Breast epithelium (tissue), 4 donors: ENCODE measurements around the gene POC1A. TPM values are rescaled to one million over a fixed set of nuclear protein-coding genes. Genes with fewer than 3 reads are reported as not detected.
A peak's percentile ranks its signal among the peaks of the same experiment; 100 is the strongest.

ENCODE experiments used
- DNase-seq, 2 donors: peaks; one replicate each; pipeline ENCODE4 v3.0.0-alpha.2; 2019; ENCODE audit warnings: low spot score in 2 of 2
- H3K27ac ChIP-seq, 2 donors: fragments of 200-600 bp; sonication (generic) in 1 of 2; one replicate each; pipeline ENCODE4 v1.5.1; 2016 to 2019; ENCODE audit warnings: mild to moderate bottlenecking in 1 of 2
- H3K27me3 ChIP-seq, 2 donors: fragments of 200-600 bp; sonication (generic) in 1 of 2; one replicate each; pipeline versions ENCODE4 v1.5.1 to v1.6.0; 2017 to 2019; ENCODE audit warnings: control low read depth in 1 of 2, mild to moderate bottlenecking in 1 of 2
- H3K36me3 ChIP-seq: fragments of 200-600 bp; one replicate; pipeline ENCODE4 v1.5.1; 2019
- H3K4me1 ChIP-seq, 2 donors: fragments of 200-600 bp; sonication (generic); one replicate each; pipeline ENCODE4 v1.5.1; 2016 to 2019; ENCODE audit warnings: control low read depth in 1 of 2
- H3K4me3 ChIP-seq, 3 donors: fragments of 200-600 bp; sonication (generic); 1 replicate in 2 of 3; 2 replicates in 1 of 3; pipeline ENCODE4 v1.5.1; 2016 to 2019; ENCODE audit warnings: mild to moderate bottlenecking in 3 of 3, moderate library complexity in 2 of 3
- H3K9me3 ChIP-seq, 2 donors: fragments of 200-600 bp; sonication (generic) in 1 of 2; one replicate each; pipeline ENCODE4 v1.5.1; 2016 to 2019; ENCODE audit warnings: control low read depth in 1 of 2
- POLR2A ChIP-seq: fragments of 450-650 bp; IDR thresholded peaks from one replicate; pipeline ENCODE4 v1.6.1; 2016; ENCODE audit warnings: antibody characterized with exemption, mild to moderate bottlenecking, moderate library complexity
- POLR2AphosphoS5 ChIP-seq, 3 donors: sonication (generic); formaldehyde crosslinking; IDR thresholded peaks; one replicate each; pipeline ENCODE4 v1.6.1; 2017; ENCODE audit warnings: antibody characterized with exemption in 3 of 3
- intact Hi-C: fragments of 100-400 bp; cut with DNase I; formaldehyde crosslinking; loops from one replicate; pipeline ENCODE4 v1.15.1; 2023; ENCODE audit warnings: low total_unique reads
- total RNA-seq, 3 donors: library from RNA; depleted of rRNA; stranded (reverse); fragments of >200 nt; gene quantifications; one replicate each; pipeline ENCODE4 v1.1.0, GENCODE V29; 2016
- TF ChIP-seq, protein P1 (sequence below), 3 donors: fragments of 450-650 bp; IDR thresholded peaks; one replicate each; pipeline ENCODE4 v1.5.1; 2016 to 2017; ENCODE audit warnings: antibody characterized with exemption in 3 of 3, mild to moderate bottlenecking in 3 of 3, moderate library complexity in 3 of 3

Gene POC1A
- total RNA-seq, 3 donors from 2014 or later, result 1.9 to 2.7 (median 2.6) TPM

DNA sequence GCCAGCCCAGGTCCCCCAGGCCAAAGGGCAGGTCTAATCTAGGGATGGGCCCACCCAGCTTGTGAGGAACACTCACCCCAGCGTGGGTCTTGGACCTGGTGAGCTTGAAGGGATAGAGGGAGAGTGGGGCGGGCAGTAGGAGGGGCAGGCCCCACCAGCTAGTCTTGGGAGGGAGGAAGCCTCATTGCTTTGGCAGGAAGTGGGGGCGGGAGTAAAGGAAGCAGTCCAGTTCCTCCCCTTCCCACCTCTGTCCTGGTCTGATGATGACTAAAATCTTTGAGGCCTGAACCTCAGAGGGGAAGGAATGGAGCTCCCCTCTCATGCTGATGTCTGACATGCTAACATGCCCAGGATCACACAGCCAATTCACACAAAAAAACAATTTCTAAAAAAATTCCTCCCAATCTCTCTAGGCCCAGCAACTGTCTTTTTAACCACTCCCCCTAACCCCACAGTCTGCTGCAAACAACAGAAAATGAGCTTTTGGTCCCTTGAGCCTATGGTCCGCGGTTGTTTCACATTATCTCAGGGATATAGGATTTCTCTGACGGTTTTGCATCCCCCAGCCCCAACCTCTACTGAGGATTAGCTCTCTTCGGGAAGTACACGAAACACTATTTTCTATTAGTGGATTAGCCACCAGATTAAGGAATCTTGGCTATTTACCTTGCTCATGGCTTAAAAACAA lies 67.1 kb downstream of the POC1A start:
- H3K27ac ChIP-seq, result peak overlapping the region in 1 of 2 donors; percentile 38
- DNase-seq, result no peak
- H3K27me3 ChIP-seq, result no peaks in the 10 kb centered on the region
- H3K4me3 ChIP-seq, result no peak overlapping the region
- TF ChIP-seq POLR2AphosphoS5 (IDR thresholded peaks at IDR 0.05) (no peak), POLR2A (no peak)
- TF ChIP-seq, protein P1, sequence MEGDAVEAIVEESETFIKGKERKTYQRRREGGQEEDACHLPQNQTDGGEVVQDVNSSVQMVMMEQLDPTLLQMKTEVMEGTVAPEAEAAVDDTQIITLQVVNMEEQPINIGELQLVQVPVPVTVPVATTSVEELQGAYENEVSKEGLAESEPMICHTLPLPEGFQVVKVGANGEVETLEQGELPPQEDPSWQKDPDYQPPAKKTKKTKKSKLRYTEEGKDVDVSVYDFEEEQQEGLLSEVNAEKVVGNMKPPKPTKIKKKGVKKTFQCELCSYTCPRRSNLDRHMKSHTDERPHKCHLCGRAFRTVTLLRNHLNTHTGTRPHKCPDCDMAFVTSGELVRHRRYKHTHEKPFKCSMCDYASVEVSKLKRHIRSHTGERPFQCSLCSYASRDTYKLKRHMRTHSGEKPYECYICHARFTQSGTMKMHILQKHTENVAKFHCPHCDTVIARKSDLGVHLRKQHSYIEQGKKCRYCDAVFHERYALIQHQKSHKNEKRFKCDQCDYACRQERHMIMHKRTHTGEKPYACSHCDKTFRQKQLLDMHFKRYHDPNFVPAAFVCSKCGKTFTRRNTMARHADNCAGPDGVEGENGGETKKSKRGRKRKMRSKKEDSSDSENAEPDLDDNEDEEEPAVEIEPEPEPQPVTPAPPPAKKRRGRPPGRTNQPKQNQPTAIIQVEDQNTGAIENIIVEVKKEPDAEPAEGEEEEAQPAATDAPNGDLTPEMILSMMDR (IDR thresholded peaks at IDR 0.05), result no peak
- H3K36me3 ChIP-seq, result no peaks in the 10 kb centered on the region
- no peaks in the 10 kb centered on the region for H3K9me3 ChIP-seq
- intact Hi-C loops, result no loop called here
- no peaks in the 10 kb centered on the region for H3K4me1 ChIP-seq

DNA sequence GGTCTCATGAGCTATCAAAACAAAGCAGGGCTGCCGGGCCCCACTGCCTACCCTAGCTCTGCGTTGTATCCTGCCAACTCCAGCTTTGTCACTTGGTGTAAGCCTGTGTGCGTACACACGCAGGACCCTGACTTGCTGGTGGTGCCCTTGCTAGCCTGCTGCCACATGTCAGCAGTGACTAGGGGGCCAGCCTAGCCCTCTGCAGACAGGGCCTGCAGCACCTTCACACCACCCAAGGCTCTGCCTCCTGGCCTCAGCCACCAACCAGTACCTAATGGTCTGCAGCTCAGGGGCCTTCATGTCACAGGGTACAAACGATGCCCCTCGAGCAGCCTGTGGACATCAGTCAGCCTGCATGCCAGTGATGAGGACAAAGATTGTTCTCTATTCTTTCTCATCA lies 67.8 kb downstream of the POC1A start:
- Histone ChIP-seq H3K9me3 (no peaks in the 10 kb centered on the region), H3K4me3 (no peak overlapping the region), H3K36me3 (no peaks in the 10 kb centered on the region), H3K4me1 (no peaks in the 10 kb centered on the region), H3K27me3 (no peaks in the 10 kb centered on the region), H3K27ac (no peak overlapping the region)
- intact Hi-C loops, result no loop called here
- TF ChIP-seq POLR2A, result no peak
- TF ChIP-seq POLR2AphosphoS5 (IDR thresholded peaks at IDR 0.05), result no peak
- TF ChIP-seq, protein P1 (IDR thresholded peaks at IDR 0.05), result no peak
- DNase-seq, result no peak

DNA sequence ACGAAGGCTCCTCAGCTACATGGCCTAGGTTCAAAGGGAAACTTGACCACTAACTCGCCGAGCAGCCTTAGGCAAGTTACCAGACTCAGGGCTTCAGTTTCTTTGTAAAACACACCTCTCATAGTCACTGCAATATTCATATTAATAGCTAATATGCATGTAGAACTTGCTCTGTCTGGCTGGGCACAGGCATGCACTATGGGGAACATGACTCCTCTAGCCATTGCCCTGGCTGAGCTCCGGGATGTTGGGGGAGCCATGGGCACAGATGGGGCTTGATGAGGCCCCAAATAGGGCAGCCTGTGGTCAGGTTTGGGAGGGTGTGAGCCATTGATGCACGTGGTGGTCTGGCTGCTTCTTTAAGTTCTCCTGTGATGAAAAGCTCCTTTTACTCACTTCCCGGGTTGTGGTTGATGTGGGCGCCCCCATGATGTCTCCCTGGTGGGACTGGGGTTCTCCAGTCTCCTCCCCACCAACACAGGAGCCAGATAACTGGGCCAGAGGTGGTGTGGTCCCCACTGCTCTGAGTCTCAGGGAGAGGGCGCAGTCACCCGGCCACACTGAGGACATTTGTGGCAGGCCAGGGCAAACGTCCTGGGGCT lies 68.4 kb downstream of the POC1A start:
- Histone ChIP-seq H3K36me3 (no peaks in the 10 kb centered on the region), H3K4me1 (no peaks in the 10 kb centered on the region), H3K4me3 (no peak overlapping the region), H3K27me3 (no peaks in the 10 kb centered on the region), H3K9me3 (no peaks in the 10 kb centered on the region), H3K27ac (no peak overlapping the region)
- intact Hi-C loops, result no loop called here
- no peak for TF ChIP-seq POLR2AphosphoS5 (IDR thresholded peaks at IDR 0.05)
- TF ChIP-seq, protein P1 (IDR thresholded peaks at IDR 0.05), result no peak
- no peak for TF ChIP-seq POLR2A
- DNase-seq, result no peak

DNA sequence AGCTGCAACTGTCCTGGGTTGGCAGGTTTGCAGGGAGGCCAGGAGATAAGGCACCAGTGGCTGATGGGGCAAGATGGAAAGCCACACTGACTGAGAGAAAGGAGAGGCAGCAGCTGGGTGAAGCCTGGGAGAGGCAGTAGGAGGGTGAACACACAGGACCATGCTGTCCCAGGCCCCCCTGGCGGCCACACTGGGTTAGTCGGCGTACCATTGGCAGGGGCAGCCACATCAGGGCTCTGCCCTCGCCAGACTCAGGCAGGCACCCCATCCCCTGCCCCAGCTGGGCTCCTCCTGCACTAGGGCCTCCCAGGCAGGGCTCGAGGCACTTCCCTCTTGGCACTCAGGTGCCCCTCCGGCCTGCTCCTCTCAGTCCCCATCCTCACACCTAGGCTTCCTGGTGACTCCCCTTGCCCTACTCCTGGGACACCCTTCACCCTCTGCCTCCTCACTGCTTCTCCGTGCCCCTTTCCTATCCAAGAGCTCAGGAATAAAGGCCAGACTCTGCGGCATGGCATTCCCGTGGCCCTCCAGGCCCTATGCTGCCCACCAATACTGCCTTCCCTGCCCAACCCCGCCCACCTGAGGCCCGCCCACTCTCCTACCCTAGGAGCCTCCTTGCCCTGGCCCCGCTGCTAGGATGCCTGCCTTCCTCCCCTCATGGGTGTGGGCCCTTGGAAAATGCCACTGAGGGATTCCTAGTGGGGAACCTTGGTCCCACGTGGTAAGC lies 69.1 kb downstream of the POC1A start:
- H3K4me3 ChIP-seq, result no peak overlapping the region
- TF ChIP-seq POLR2A, result no peak
- TF ChIP-seq, protein P1 (IDR thresholded peaks at IDR 0.05), result no peak
- TF ChIP-seq POLR2AphosphoS5 (IDR thresholded peaks at IDR 0.05), result no peak
- H3K36me3 ChIP-seq, result no peaks in the 10 kb centered on the region
- DNase-seq, result no peak
- no peaks in the 10 kb centered on the region for H3K27me3 ChIP-seq
- intact Hi-C loops, result no loop called here
- H3K27ac ChIP-seq, result no peak overlapping the region
- H3K4me1 ChIP-seq, result no peaks in the 10 kb centered on the region
- H3K9me3 ChIP-seq, result no peaks in the 10 kb centered on the region
